CD14-positive monocyte (primary cell): ENCODE measurements around the gene DENND1A. TPM values are rescaled to one million over a fixed set of nuclear protein-coding genes. Genes with fewer than 3 reads are reported as not detected.

Source experiments
- DNase-seq, 3 donors: peaks; one replicate each; pipeline ENCODE4 v3.0.0-alpha.2; 2011 to 2022
- H2AFZ ChIP-seq: 2 replicates; pipeline ENCODE4 v1.6.0; 2012; ENCODE audit warnings: mild to moderate bottlenecking, low read depth, low read length, inconsistent platforms; ENCODE audit not compliant: insufficient read depth, poor library complexity, severe bottlenecking
- H3K27ac ChIP-seq, 2 donors: 1 replicate in 1 of 2; 2 replicates in 1 of 2; pipeline ENCODE4 v1.5.1; 2012 to 2013; ENCODE audit warnings: low read length in 2 of 2, control low read depth in 1 of 2, inconsistent platforms in 1 of 2, low read depth in 1 of 2, mild to moderate bottlenecking in 1 of 2
- H3K27me3 ChIP-seq, 2 donors: one replicate each; pipeline versions ENCODE4 v1.6.0 to v1.6.1; 2011 to 2013; ENCODE audit warnings: low read length in 2 of 2; ENCODE audit not compliant: control insufficient read depth in 2 of 2, insufficient read depth in 2 of 2
- H3K36me3 ChIP-seq, 2 donors: replicated peaks in 1 of 2; 1 replicate in 1 of 2; 2 replicates in 1 of 2; pipeline versions ENCODE4 v1.5.1 to v1.6.1; 2012 to 2013; ENCODE audit warnings: low read length in 2 of 2, control low read depth in 1 of 2, inconsistent platforms in 1 of 2, mild to moderate bottlenecking in 1 of 2; ENCODE audit not compliant: insufficient read depth in 2 of 2, control insufficient read depth in 1 of 2
- H3K4me1 ChIP-seq, 2 donors: 1 replicate in 1 of 2; 2 replicates in 1 of 2; pipeline versions ENCODE4 v1.5.1 to v1.6.1; 2012 to 2013; ENCODE audit warnings: low read length in 2 of 2, control low read depth in 1 of 2, inconsistent platforms in 1 of 2, mild to moderate bottlenecking in 1 of 2, moderate library complexity in 1 of 2; ENCODE audit not compliant: insufficient read depth in 2 of 2, control insufficient read depth in 1 of 2
- H3K4me2 ChIP-seq: replicated peaks from 2 replicates; pipeline ENCODE3; 2012; ENCODE audit warnings: low read length, moderate library complexity, mild to moderate bottlenecking; ENCODE audit not compliant: poor library complexity, severe bottlenecking; ENCODE audit errors: extremely low read depth
- H3K4me3 ChIP-seq, 3 experiments: fragments of 200-600 bp in 1 of 3; sonication (generic) in 1 of 3; replicated peaks in 1 of 3; 1 replicate in 2 of 3; 2 replicates in 1 of 3; pipeline ENCODE4 v1.5.1; 2011 to 2013; ENCODE audit warnings: low read length in 3 of 3, mild to moderate bottlenecking in 3 of 3, control low read depth in 2 of 3, low read depth in 2 of 3, inconsistent platforms in 1 of 3, moderate library complexity in 1 of 3
- H3K79me2 ChIP-seq: 2 replicates; pipeline ENCODE4 v1.6.0; 2012; ENCODE audit warnings: mild to moderate bottlenecking, control low read depth, inconsistent platforms, low read length, moderate library complexity; ENCODE audit not compliant: insufficient read depth
- H3K9ac ChIP-seq: 2 replicates; pipeline ENCODE4 v1.6.0; 2017; ENCODE audit warnings: low read length, mild to moderate bottlenecking; ENCODE audit not compliant: insufficient read depth, poor library complexity, severe bottlenecking
- H3K9me3 ChIP-seq, 2 donors: replicated peaks in 1 of 2; 1 replicate in 1 of 2; 2 replicates in 1 of 2; pipeline versions ENCODE4 v1.5.1 to v1.6.1; 2012 to 2013; ENCODE audit warnings: low read length in 2 of 2, control low read depth in 1 of 2; ENCODE audit not compliant: control insufficient read depth in 1 of 2, insufficient read depth in 1 of 2
- H4K20me1 ChIP-seq: 2 replicates; pipeline ENCODE4 v1.6.0; 2012; ENCODE audit warnings: mild to moderate bottlenecking, low read length, control low read depth, moderate library complexity; ENCODE audit not compliant: insufficient read depth
- H3K27ac Mint-ChIP-seq, 7 donors: one replicate each; pipeline ENCODE4 v1.8.0; 2020; ENCODE audit warnings: mild to moderate bottlenecking in 7 of 7, mixed read lengths in 7 of 7, moderate library complexity in 6 of 7, inconsistent platforms in 2 of 7
- H3K27me3 Mint-ChIP-seq, 3 donors: one replicate each; pipeline ENCODE4 v1.8.0; 2021 to 2022; ENCODE audit warnings: low read depth in 3 of 3, mild to moderate bottlenecking in 3 of 3, mixed read lengths in 3 of 3, moderate library complexity in 3 of 3, inconsistent platforms in 1 of 3
- H3K36me3 Mint-ChIP-seq, 2 donors: one replicate each; pipeline ENCODE4 v1.8.0; 2020; ENCODE audit warnings: mixed read lengths in 2 of 2, inconsistent platforms in 1 of 2, mild to moderate bottlenecking in 1 of 2
- H3K4me1 Mint-ChIP-seq: one replicate; pipeline ENCODE4 v1.8.0; 2020; ENCODE audit warnings: mild to moderate bottlenecking, mixed read lengths
- H3K4me3 Mint-ChIP-seq, 2 donors: one replicate each; pipeline ENCODE4 v1.8.0; 2020; ENCODE audit warnings: mild to moderate bottlenecking in 2 of 2, mixed read lengths in 2 of 2, moderate library complexity in 1 of 2
- H3K9me3 Mint-ChIP-seq, 7 donors: one replicate each; pipeline ENCODE4 v1.8.0; 2020 to 2022; ENCODE audit warnings: mixed read lengths in 7 of 7, mild to moderate bottlenecking in 6 of 7, moderate library complexity in 6 of 7, inconsistent platforms in 2 of 7
- WGBS: methylation state at CpG from one replicate; pipeline ENCODE4 v1.1.5; 2013; ENCODE audit warnings: missing lambda C conversion rate; ENCODE audit not compliant: insufficient coverage; 5-methylcytosine and 5-hydroxymethylcytosine counted together
- intact Hi-C, 2 donors: fragments of 100-400 bp; cut with micrococcal nuclease; formaldehyde crosslinking; loops; one replicate each; pipeline versions ENCODE4 v1.15.0 to v1.15.1; 2023
- polyA plus RNA-seq, 3 donors: library from polyadenylated mRNA; depleted of rRNA in 1 of 3; unstranded in 2 of 3; stranded (reverse) in 1 of 3; fragments of 300-500 nt in 2 of 3; fragments of >200 nt in 1 of 3; fragmentation: Illumina TruSeq in 2 of 3; gene quantifications; 1 replicate in 2 of 3; 2 replicates in 1 of 3; pipeline ENCODE4 v1.2.3, GENCODE V29; 2012 to 2021
- TF ChIP-seq, protein P1 (sequence below): fragments of 200-600 bp; IDR thresholded peaks from one replicate; pipeline ENCODE4 v1.8.0; 2022; ENCODE audit warnings: antibody characterized with exemption, mild to moderate bottlenecking

The DENND1A gene
- polyA plus RNA-seq, 3 donors, result 24.8 to 73.0 (median 29.4) TPM

DNA sequence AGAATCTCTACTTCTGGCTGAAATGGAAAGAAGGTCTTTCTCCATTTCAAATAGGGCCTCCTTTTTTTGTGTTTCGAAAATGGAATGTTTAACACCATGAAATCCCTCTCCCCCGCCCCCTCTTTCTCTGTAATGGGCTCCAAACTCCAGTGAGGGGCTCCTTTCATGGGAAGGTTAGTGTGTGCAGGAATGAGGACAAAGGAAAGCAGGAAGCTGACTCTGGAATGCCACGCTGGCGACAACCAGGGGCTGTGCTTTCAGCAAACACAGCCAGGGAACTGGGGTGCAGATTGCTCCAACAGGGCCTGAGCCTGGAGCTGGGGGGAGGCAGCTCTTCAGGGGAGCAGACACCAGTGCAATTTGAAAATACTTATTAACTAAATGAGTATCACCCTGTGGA lies 491.1 kb downstream of the DENND1A start:
- intact Hi-C loops, result no loop called here
- Mint-ChIP-seq H3K9me3 (no peaks in the 10 kb centered on the region), H3K27ac (peak overlapping the region in 2 of 7 donors; percentile 1 to 26), H3K36me3 (peaks cover 93 to 95% of the 10 kb centered on the region in 2 donors), H3K27me3 (no peaks in the 10 kb centered on the region), H3K4me3 (no peak overlapping the region), H3K4me1 (peaks cover 5% of the 10 kb centered on the region)
- peaks cover 82 to 100% of the 10 kb centered on the region in 2 donors for H3K36me3 ChIP-seq
- no peaks in the 10 kb centered on the region for H3K9me3 ChIP-seq
- H2AFZ ChIP-seq, result no peak overlapping the region
- 94% methylated on average over 2 of the region's 4 CpGs for WGBS
- H3K27me3 ChIP-seq, result no peaks in the 10 kb centered on the region
- H4K20me1 ChIP-seq, result peaks cover 20% of the 10 kb centered on the region
- H3K4me2 ChIP-seq, result no peak overlapping the region
- DNase-seq, result no peak
- H3K4me1 ChIP-seq, result no peaks in the 10 kb centered on the region
- no peak overlapping the region for H3K9ac ChIP-seq
- H3K27ac ChIP-seq, result peak overlapping the region in 1 of 2 donors; percentile 20
- H3K4me3 ChIP-seq, result no peak overlapping the region
- TF ChIP-seq, protein P1, sequence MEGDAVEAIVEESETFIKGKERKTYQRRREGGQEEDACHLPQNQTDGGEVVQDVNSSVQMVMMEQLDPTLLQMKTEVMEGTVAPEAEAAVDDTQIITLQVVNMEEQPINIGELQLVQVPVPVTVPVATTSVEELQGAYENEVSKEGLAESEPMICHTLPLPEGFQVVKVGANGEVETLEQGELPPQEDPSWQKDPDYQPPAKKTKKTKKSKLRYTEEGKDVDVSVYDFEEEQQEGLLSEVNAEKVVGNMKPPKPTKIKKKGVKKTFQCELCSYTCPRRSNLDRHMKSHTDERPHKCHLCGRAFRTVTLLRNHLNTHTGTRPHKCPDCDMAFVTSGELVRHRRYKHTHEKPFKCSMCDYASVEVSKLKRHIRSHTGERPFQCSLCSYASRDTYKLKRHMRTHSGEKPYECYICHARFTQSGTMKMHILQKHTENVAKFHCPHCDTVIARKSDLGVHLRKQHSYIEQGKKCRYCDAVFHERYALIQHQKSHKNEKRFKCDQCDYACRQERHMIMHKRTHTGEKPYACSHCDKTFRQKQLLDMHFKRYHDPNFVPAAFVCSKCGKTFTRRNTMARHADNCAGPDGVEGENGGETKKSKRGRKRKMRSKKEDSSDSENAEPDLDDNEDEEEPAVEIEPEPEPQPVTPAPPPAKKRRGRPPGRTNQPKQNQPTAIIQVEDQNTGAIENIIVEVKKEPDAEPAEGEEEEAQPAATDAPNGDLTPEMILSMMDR, result no peak
- H3K79me2 ChIP-seq, result no peaks in the 10 kb centered on the region

DNA sequence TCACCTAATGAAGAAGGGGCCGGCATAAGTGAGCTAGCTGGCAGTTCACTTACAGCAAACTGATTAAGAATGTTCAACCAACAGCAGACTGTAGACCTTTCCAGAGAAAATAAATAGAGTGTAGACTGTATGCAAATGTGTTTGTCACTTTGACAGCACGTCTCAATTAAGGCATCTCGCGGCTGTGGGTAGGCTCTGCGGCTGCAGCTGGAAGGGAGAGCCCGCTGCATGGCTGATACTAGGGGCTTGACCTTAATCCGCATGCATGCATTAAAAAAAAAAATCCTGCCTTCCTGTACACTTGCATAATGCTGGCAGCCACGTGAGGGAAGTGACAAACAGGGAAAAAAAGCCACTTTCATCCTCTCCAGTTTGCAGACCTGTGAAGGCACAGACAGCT lies 491.6 kb downstream of the DENND1A start:
- Histone ChIP-seq H4K20me1 (peaks cover 20% of the 10 kb centered on the region), H3K79me2 (no peaks in the 10 kb centered on the region), H3K27ac (peak overlapping the region in 1 of 2 donors; percentile 20), H3K9me3 (no peaks in the 10 kb centered on the region), H3K4me2 (no peak overlapping the region), H2AFZ (no peak overlapping the region), H3K9ac (no peak overlapping the region), H3K4me1 (no peaks in the 10 kb centered on the region), H3K4me3 (no peak overlapping the region), H3K27me3 (no peaks in the 10 kb centered on the region), H3K36me3 (peaks cover 87 to 100% of the 10 kb centered on the region in 2 donors)
- TF ChIP-seq, protein P1, result no peak
- WGBS, result 16% methylated on average over 6 of the region's 8 CpGs
- peaks cover 93 to 95% of the 10 kb centered on the region in 2 donors for H3K36me3 Mint-ChIP-seq
- DNase-seq, result no peak
- no peak overlapping the region for H3K4me3 Mint-ChIP-seq
- peaks cover 5% of the 10 kb centered on the region for H3K4me1 Mint-ChIP-seq
- no peaks in the 10 kb centered on the region for H3K27me3 Mint-ChIP-seq
- peak overlapping the region in 2 of 7 donors; percentile 57 to 71 for H3K27ac Mint-ChIP-seq
- intact Hi-C loops, result no loop called here
- no peaks in the 10 kb centered on the region for H3K9me3 Mint-ChIP-seq
